Measurements from ENCODE around the gene HAUS3. TPM values are rescaled to one million over a fixed set of nuclear protein-coding genes. Genes with fewer than 3 reads are reported as not detected.

HAUS3 gene
- total and polyA plus RNA-seq, 8 donors = 5.5 to 37.4 (median 8.9) TPM

DNA sequence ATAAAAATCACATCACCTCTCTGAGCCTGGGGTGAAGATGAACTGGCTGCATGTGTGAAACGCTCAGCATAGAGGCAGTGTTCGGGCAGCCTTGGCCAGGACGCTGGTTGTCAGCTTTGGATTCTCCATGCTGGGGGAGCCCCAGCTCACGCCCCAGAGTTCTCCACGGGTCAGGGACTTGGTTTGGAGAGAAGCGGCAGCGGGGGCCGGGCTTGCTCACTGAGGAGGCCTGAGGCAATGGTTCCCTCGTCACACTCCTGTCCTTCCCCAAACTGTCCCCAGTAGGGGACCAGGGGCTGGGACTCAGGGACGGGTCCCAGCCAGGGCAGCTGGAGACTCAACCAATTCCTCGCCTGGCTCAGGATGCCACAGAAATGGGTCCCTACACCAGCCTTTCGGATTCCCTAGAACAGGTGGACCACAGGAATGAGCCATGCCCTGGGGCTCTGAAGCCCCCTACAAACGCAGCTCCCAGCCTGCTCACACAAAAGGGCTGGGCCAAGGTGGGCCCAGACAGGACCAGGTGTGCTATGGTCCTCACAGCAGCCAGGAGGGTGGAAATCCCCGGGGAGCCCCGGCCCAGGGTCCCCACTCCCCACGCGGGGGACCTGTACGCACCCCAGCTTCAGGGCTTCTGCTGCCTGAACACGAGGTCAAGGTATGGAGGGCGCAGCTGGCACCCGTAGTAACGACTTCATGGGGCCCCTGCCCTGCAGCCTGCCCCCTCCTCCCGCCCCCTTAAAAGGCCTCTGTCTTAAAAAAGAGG lies 18.6 kb upstream of the HAUS3 start:
- no peak for TF ChIP-seq POLR2A (IDR thresholded peaks at IDR 0.05)
- TF ChIP-seq, protein P1, sequence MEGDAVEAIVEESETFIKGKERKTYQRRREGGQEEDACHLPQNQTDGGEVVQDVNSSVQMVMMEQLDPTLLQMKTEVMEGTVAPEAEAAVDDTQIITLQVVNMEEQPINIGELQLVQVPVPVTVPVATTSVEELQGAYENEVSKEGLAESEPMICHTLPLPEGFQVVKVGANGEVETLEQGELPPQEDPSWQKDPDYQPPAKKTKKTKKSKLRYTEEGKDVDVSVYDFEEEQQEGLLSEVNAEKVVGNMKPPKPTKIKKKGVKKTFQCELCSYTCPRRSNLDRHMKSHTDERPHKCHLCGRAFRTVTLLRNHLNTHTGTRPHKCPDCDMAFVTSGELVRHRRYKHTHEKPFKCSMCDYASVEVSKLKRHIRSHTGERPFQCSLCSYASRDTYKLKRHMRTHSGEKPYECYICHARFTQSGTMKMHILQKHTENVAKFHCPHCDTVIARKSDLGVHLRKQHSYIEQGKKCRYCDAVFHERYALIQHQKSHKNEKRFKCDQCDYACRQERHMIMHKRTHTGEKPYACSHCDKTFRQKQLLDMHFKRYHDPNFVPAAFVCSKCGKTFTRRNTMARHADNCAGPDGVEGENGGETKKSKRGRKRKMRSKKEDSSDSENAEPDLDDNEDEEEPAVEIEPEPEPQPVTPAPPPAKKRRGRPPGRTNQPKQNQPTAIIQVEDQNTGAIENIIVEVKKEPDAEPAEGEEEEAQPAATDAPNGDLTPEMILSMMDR (IDR thresholded peaks at IDR 0.05) = no peak
- no peak for TF ChIP-seq POLR2AphosphoS5 (IDR thresholded peaks at IDR 0.05)
- TF ChIP-seq EP300 (IDR thresholded peaks at IDR 0.05) = no peak
- no peaks in the 10 kb centered on the region for H3K9me3 ChIP-seq
- DNase-seq = peak in 1 of 2 donors; percentile 28
- WGBS, 5 donors = 12 to 25% (median 14%) methylated on average over 9 to 23 of the region's 23 CpGs
- no peaks in the 10 kb centered on the region for H3K27me3 ChIP-seq
- peak overlapping the region; percentile 87 to 94 (median 94) for H3K27ac ChIP-seq
- intact Hi-C loops (cut with DNase I; ENCODE audit: low total_unique reads) = no loop called here
- peaks cover 60 to 86% (median 74%) of the 10 kb centered on the region in 4 donors for H3K4me1 ChIP-seq
- H3K36me3 ChIP-seq = peaks cover 0 to 29% (median 14%) of the 10 kb centered on the region in 4 donors
- peak overlapping the region; percentile 84 to 100 (median 94) for H3K4me3 ChIP-seq

DNA sequence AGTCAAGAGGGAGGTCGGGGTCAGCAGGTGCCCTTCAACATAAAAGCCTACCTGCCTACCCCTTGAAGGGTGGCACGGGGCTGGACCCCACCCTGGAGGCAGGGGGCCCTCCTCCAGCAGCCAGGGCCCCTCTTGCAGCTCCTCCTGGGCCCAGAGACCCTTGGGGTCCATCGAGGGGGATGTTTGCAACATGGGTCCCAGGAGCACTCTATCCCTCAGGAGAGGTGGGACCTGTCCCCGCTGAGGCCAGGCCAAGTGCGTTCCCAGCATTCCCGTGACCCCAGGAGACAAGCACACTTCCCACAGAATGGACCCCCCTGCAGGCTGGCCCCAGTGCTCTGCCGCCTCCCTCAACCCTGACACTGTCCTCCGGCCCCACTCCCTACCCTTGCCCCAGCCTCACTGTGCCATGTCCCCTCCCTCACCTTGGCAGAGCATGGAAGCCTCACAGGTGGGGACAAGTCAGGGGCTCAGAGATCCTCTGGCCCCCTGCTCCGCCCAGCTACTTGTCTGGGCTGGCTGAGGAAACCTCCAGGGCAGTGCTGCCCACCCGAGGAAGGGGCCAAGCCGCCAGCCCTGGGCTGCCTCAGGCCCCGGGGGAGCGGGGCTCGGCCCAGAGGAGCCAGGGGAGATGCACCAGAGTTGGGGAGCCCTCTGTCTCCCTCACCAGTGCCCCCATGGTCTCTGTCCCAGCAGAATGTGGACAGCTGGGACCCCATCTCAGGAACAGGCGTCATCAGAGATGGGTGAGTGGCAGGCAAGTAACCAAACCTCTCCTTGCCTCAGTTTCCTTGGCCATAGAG lies 17.8 kb upstream of the HAUS3 start:
- Histone ChIP-seq H3K36me3 (peaks cover 4 to 35% (median 20%) of the 10 kb centered on the region in 4 donors), H3K4me1 (peaks cover 63 to 86% (median 74%) of the 10 kb centered on the region in 4 donors), H3K9me3 (no peaks in the 10 kb centered on the region), H3K27ac (peak overlapping the region; percentile 11 to 94 (median 93)), H3K27me3 (no peaks in the 10 kb centered on the region), H3K4me3 (peak overlapping the region; percentile 84 to 100 (median 94))
- TF ChIP-seq, protein P1 (IDR thresholded peaks at IDR 0.05) = no peak
- TF ChIP-seq POLR2A (IDR thresholded peaks at IDR 0.05) (no peak), EP300 (IDR thresholded peaks at IDR 0.05) (no peak), POLR2AphosphoS5 (IDR thresholded peaks at IDR 0.05) (no peak)
- peak in 1 of 2 donors; percentile 21 for DNase-seq
- intact Hi-C loops (cut with DNase I; ENCODE audit: low total_unique reads) = no loop called here
- 65 to 78% (median 71%) methylated on average over 2 to 15 of the region's 15 CpGs for whole genome bisulfite sequencing, 5 donors

DNA sequence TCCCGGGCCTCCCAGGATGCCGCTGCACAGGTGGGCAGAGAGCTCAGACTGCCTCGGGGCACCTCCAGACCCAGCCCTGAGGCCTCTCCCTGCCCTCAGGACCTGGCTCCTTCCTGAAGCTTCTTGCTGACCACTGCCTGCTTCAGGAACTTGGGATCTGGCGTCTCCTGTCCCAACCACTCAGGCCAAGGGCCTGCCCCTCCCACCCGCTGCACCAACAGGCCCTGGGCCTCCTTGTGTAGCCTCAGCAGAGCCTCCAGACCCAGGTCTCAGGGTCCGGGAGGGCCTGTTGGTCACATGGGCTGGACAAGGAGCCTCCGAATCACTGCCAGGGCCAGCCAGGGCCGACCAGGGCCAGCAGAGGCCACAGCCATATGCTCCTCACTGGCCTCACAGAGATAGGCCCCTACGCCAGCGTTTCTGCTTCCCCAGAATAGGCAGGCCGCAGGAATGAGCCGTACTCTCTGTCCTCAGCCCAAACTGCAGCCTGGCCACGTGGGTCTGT lies 17.2 kb upstream of the HAUS3 start:
- no peaks in the 10 kb centered on the region for H3K27me3 ChIP-seq
- peaks cover 9 to 42% (median 26%) of the 10 kb centered on the region in 4 donors for H3K36me3 ChIP-seq
- peak in 1 of 2 donors; percentile 25 for DNase-seq
- 39 to 72% (median 52%) methylated on average over 5 to 13 of the region's 13 CpGs for WGBS, 5 donors
- no peaks in the 10 kb centered on the region for H3K9me3 ChIP-seq
- H3K27ac ChIP-seq = peak overlapping the region; percentile 11 to 94 (median 93)
- H3K4me3 ChIP-seq = peak overlapping the region; percentile 84 to 100 (median 94)
- intact Hi-C loops (cut with DNase I; ENCODE audit: low total_unique reads) = no loop called here
- H3K4me1 ChIP-seq = peaks cover 63 to 84% (median 73%) of the 10 kb centered on the region in 4 donors
- TF ChIP-seq POLR2AphosphoS5 (IDR thresholded peaks at IDR 0.05) (no peak), EP300 (IDR thresholded peaks at IDR 0.05) (no peak), POLR2A (IDR thresholded peaks at IDR 0.05) (no peak)
- TF ChIP-seq, protein P1 (IDR thresholded peaks at IDR 0.05) = no peak
